GM19043 (cell line): ENCODE results near the gene MRPL43.
A peak's percentile ranks its signal among the peaks of the same experiment; 100 is the strongest.

Source experiments
- ATAC-seq: cut with Tn5 transposase; IDR thresholded peaks from one replicate; pipeline ENCODE4 v1.9.1; 2021; ENCODE audit warnings: low read depth; ENCODE audit not compliant: unreplicated experiment

Gene MRPL43

GRCh38 chr10:101005361-101005760, 18.1 kb upstream of the MRPL43 start:
- no peak for ATAC-seq

- ATAC-seq: no peak
These were observed 16.4 kb upstream of the MRPL43 start for GRCh38 chr10:101003639-101004206.

GRCh38 chr10:101002456-101002855, 15.2 kb upstream of the MRPL43 start:
- no peak for ATAC-seq

- no peak for ATAC-seq
These were observed 14.3 kb upstream of the MRPL43 start for GRCh38 chr10:101001659-101002035.

DNA sequence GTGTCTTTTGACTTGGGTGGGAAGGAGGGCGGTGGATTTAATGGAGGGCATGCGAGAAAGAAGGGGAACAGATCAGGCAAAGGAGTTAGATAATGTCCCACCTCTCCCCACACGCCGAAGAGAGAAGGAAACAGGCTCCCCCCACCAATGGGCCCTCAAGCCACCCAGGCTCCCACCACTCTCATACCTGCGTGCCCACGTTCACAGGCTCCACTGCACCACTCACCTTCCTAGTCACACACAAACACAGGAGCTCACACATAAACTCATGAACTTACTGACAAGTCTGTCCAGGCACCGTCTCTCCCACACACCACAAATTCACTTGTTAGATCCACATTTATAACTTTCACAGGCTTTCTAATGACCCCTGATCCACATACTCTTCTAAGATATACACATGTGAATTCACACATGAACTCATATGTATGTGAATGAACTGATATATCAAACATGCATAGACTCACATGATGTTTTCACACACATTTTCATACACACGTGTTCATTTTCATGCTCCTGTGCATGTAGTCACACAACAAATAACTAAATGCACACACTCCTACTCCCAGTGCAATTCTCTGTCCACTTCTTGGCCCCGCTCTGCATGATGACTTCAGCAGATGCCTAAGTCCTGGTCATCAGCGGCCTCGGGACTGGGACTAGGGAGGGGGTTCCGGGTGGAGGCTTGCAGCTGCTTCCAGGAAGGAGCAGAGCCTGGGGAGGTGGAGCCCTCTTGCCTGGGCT, 13.8 kb upstream of the MRPL43 start:
- ATAC-seq: no peak

- no peak for ATAC-seq
These were observed 13.0 kb upstream of the MRPL43 start for GRCh38 chr10:101000127-101000914.

DNA sequence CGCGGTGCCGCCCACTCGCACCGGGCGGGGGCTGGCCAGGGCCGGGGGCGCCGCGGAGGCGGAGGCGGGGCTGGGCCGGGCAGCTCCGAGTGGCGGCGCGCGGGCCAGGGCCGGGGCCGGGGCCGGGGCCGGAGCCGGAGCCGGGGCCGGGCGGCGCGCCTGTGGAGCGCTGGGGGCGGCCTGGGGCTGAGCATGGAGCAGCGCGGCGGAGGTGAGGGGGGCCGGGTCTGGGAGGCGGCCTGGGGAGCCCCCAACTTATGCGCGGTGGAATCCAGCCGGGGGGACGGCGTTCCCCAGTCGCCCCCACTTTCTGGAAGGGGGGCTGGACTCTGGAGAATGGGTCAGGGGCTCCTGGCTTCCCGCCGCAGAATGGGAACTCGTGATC, 12.4 kb upstream of the MRPL43 start, which contains the start of gene LZTS2:
Gene LZTS2, plus strand, starts transcription at position 67 of the 385 bp plus-strand sequence. CDS start 2,731 bp downstream, outside the sequence.
- ATAC-seq: no peak

DNA sequence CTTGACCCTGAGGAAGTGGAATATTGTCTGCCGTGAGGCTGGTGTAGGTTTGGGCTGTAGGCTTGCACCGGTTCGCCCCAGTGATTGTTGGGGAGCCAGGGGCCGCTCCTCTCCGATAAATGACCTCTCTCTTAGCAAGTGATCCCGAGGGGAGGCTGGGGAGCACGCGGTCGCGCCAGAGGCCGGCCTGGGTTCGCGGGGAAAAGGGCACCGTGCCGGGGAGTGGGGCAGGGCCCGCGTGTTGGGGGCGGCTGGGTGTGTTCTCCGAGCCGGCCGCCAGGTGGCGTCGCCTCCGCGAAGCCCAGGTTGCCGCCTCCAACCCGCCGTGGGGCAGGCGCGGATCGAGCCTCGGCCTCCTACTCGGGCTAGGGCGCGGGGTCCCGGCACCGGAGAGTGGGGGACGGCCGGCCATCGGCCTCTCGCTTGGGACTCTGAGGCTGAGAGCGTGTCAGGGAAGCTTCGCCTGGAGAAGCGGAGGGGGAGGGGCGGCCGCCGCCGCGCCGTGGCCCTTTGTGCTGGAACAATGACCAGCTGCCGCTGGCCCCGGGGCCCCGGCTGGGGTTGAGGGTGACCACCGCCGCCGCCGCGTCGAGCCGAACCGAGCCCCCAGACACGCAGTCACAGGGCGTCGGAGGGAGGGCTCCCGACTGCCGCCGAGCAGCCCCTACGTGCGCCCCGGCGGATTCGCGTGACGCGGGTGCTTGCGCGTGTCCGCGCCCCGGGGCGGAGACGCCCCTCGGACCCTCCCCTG, 11.9 kb upstream of the MRPL43 start:
- peak; percentile 52 for ATAC-seq

GRCh38 chr10:100998183-100998990, 11.1 kb upstream of the MRPL43 start:
- ATAC-seq: no peak

DNA sequence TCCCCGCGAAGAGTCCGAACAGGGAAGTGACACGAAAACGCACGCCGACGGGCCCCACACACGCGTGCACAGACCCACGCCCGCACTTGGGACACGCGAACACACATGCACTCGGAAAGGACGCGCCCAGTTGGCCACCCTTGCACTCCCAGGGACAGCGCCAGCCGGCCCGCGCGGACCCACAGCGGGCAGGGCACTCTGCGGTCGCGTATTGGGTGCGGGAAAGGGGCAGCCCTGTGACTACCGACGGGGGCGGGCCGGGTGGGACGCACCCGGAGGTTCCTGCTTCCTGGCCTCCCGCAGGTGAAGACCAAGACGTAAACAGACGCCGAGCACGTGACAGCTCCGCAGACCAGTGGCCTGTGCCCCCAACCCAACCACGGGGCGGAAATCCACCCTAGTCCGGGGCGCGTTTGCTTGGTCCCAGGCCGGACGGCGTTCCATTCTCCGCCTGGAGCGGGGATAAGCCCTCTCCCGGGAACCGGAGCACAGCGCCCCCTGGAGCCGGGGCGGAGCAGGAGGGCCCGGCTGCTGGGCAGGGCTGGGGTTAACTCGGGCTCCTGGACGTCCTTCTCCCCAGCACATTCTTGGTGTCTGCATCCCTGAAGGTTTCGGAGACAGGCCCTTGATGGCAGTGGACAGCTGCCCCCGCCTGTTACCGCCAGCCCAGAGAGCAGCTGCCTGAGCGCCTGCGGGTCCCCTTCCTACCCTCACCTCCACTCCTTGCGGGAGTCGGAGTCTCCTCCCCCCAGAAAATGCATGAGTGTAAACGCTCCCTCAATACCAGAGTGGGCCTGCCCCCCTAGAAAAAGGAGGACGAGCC, 10.3 kb upstream of the MRPL43 start:
- no peak for ATAC-seq

- no peak for ATAC-seq
These were observed 9.5 kb upstream of the MRPL43 start for GRCh38 chr10:100996678-100997359.

DNA sequence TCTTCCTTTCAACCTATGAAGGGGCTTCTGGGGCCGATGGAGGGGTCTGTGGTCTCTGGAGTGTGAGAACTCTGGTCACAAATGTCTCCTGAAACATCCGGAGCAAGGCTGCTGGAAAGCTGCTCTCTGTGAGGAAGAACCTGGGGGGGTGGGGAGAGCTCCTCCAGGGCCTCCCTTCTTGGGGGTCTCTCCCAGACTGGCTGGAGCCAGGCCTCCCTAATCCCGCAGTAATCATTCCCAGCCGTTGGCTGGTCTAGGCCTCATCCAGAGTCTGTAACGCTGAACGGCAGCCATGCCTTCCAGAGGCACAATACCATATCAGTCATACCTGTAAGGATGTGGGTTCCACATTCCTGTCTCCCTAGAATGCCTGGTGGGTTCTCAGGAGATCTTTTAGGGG, 7.9 kb upstream of the MRPL43 start:
- no peak for ATAC-seq

DNA sequence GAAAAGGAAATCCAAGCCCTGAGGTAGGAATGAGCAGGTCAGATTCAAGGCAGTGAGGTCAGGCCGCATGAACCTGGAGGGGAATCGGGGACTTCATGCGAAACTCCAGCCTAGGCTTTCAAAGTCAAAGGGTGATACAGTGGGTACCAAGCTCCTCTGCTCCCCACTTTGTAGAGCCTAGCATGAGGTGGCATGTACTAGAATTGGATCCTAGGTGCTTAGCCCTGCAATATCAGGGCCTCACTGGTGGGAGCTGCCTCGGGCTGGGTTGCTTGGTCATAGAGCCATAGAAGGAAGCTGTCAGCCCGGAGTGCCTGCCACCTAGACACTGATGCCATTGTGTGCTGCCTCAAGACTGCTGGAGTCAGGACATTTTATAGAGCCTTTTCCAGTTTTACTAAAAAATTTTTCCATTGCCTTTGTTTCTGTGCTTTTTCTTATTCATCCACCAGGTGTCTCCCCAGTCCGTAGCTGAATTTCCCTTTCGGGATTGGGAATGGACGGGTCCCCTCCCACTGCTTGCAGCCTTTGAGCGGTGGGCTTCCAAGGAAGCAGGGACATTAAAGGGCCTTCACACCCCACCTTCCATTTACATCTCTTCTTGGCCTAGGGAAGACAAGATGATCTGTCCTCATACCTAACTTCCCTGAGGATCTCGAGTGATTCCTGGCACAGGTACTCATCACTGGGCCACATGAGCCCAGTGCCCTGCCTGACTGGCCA, 6.8 kb upstream of the MRPL43 start:
- no peak for ATAC-seq

- ATAC-seq: no peak
These were observed 1.8 kb upstream of the MRPL43 start for GRCh38 chr10:100989088-100989487.

GRCh38 chr10:100988166-100988565, 869 bp upstream of the MRPL43 start:
- ATAC-seq: no peak

GRCh38 chr10:100987685-100988049, 370 bp upstream of the MRPL43 start:
- no peak for ATAC-seq

- ATAC-seq: no peak
These were observed 710 bp downstream of the MRPL43 start for GRCh38 chr10:100986623-100986951.

DNA sequence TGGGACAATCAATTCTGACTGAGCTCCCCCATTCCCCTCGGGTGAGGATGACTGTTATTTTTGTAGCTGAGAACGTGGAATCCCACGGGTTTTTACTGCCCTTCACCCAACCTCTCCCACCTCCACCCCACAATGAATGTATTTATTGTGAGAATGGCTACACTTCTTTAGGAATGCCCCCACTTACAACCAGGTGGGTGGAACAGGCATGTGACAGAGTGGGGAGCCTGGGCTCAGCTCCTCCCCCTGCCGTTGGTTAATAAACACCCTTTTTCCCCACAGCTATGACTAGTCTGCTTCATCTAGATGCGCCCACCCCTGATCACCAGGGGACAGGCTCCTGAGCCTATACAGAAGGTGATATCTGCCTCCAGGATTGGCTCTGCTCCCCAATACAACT, 2.0 kb downstream of the MRPL43 start:
- ATAC-seq: no peak
